NCI-H524 (cell line): Measurements from ENCODE around the gene EFNA1.
A peak's percentile ranks its signal among the peaks of the same experiment; 100 is the strongest.
"Not testable (repeated sequence)": the region's sequence is repeated elsewhere in the genome, so short reads cannot be mapped to it uniquely, and the experiment has no call there.

Experiments
- DNase-seq, 2 experiments: peaks; one replicate each; lab custom pipeline; 2025; lab: John Stamatoyannopoulos, UW

EFNA1 gene

DNA sequence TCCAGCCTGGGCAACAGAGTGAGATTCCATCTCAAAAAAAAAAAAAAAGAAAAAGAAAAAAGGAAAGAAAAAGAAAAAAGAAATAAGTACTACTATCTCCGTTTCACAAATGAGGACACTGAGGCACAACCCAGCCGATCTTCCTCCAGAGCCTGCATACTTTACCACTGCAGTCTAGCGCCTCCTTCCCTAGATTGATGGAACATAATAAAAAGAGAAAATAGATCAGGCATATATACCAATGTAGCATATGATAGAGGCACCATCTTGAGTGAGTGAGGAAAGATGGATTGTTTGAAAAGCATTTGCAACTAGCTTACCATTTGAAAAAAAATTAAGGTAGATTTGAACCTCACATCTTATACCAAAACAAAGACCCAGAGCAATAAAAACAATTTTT lies 17.8 kb downstream of the EFNA1 start:
- no peak for DNase-seq

- not testable (repeated sequence) for DNase-seq
These were observed 28.4 kb downstream of the EFNA1 start for GRCh38 chr1:155155996-155156643.

DNA sequence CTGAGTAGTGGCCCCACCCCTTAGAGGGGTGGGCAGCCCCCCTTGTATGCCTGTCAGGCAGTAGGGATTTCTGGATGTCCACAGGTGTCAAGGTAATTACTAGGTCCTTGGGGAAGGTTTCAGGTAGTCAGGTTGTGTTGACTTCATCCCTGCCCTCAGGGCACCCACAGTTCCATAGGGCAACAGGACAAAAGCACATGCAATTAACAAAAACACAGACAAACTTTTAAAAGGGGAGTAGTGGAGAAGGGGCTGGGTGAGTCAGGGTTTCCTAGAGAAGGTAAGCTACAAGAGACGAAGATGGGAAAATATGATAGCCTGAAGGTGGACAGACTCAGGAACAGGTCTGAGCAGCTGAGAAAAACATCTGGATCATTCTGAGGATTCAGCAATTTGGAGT lies 31.3 kb downstream of the EFNA1 start:
- DNase-seq = no peak

- no peak for DNase-seq
These were observed 32.5 kb downstream of the EFNA1 start for GRCh38 chr1:155160128-155160527.

GRCh38 chr1:155162631-155163030 lies 35.0 kb downstream of the EFNA1 start:
- not testable (repeated sequence) for DNase-seq

GRCh38 chr1:155163785-155164184 lies 36.1 kb downstream of the EFNA1 start:
- DNase-seq = not testable (repeated sequence)

- DNase-seq = not testable (repeated sequence)
These were observed 36.9 kb downstream of the EFNA1 start for GRCh38 chr1:155164625-155165024.

DNA sequence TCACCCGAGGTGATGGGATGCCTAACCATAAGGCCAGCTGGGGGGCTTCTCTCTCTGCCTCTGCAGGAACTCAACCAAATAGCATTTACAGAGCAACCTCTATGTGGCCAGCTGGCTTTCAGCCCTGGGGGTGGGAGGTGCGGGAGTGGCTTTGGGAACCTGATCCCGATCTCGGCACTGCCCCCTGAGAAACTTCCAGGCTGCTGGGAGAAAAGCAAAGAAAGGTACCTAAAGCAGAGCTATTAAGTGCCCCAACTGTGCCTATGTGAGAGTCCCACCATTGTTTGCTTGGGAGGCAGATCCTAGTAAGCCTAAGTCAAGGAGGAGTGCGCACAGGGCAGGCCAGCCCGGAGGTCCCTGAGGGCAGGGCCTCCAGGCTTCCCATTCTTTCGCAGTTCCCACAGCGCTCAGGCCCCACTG lies 38.4 kb downstream of the EFNA1 start:
- DNase-seq = no peak

DNA sequence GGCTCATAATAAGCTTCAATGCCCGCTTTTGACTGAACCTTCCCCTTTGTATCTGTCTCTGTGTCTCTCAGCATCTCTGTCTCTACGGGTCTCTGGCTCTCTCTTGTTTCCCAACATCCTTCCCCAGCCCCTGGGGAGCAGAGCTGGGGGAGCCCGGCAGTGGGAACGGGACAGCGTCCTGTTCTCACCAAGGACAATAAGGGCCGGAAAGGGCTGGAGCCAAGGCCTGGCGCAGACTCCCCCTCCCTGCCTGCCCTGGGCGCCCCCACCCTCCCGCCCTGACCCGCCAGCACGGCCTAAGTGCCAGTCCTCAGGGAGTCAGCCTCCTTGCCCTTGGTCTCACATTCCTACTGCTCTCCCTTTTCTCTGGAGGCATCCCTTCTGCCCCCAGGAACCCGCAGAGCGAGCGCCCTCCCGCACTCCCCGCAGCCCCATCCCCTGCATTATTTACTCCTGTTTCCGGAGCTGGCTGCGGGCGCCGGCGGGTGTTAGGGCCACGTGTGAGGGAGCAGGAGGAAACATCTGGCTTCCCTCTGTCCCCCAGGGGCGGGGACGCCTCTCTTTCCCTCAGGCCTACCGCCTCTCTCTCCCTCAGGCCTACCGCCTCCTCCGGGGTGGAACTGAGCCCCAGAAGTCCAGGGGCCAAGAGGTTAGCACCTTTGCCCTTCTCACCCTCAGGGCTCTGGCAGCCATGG lies 38.9 kb downstream of the EFNA1 start:
- DNase-seq = no peak

GRCh38 chr1:155167166-155168104 lies 39.8 kb downstream of the EFNA1 start:
- peak; percentile 80 to 90 for DNase-seq

- DNase-seq = not testable (repeated sequence)
These were observed 40.4 kb downstream of the EFNA1 start for GRCh38 chr1:155168105-155168445.

GRCh38 chr1:155168456-155169210 lies 41.0 kb downstream of the EFNA1 start:
- DNase-seq = no peak

DNA sequence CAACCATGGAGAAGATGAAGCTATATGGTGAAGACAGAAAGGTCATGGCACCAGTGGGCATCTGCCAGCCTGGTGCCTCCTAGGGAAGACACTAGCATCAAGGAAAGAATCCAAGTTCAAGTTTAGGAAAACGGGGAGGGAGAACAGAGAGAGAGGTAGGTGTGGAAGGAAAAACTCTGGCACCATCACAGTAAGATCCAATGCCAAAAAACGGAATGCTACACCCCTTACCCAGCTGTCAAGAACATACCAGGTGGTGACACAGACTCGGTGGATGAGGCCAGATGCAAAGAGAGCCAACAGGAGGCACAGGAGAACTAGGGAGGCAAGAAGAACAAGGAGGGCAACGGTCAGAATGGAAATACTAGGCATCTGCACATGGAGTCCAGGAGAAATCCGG lies 41.9 kb downstream of the EFNA1 start:
- DNase-seq = no peak

- DNase-seq = no peak
These were observed 42.6 kb downstream of the EFNA1 start for GRCh38 chr1:155170101-155170785.

- no peak for DNase-seq
These were observed 43.1 kb downstream of the EFNA1 start for GRCh38 chr1:155170806-155171205.

GRCh38 chr1:155171836-155172731 lies 44.4 kb downstream of the EFNA1 start:
- no peak for DNase-seq

GRCh38 chr1:155172732-155173477 lies 45.2 kb downstream of the EFNA1 start, which contains the start of gene KRTCAP2:
TSS of gene KRTCAP2 (minus strand) at chr1:155173304. CDS start at chr1:155173224, 80 bp downstream.
- peak; percentile 91 to 95 for DNase-seq

- peak; percentile 65 to 76 for DNase-seq
These were observed 46.0 kb downstream of the EFNA1 start, which contains the start of gene TRIM46 for GRCh38 chr1:155173478-155174323. TSS of gene TRIM46 (plus strand) at chr1:155173849. CDS start at chr1:155173967, 118 bp downstream.
